SHP77 (cell line): ENCODE results near the gene GLDN.
"Not testable (repeated sequence)": the region's sequence is repeated elsewhere in the genome, so short reads cannot be mapped to it uniquely, and the experiment has no call there.

Source experiments
- DNase-seq, 2 experiments: peaks; one replicate each; lab custom pipeline; 2025; lab: John Stamatoyannopoulos, UW

The GLDN gene

GRCh38 chr15:51446029-51446744 is 104.7 kb downstream of the GLDN start:
- not testable (repeated sequence) for DNase-seq

- DNase-seq, result no peak
These were observed 106.6 kb downstream of the GLDN start for GRCh38 chr15:51447855-51448621.

GRCh38 chr15:51448622-51449399 is 107.4 kb downstream of the GLDN start:
- no peak for DNase-seq

- DNase-seq, result no peak
These were observed 108.5 kb downstream of the GLDN start for GRCh38 chr15:51450001-51450400.
